Neuronal stem cell (in vitro differentiated cells): ENCODE data around the gene CEACAM16.

ENCODE experiments used
- DNase-seq: peaks from one replicate; pipeline ENCODE4 v3.0.0-alpha.2; 2013; ENCODE audit warnings: low spot score
- H2AFZ ChIP-seq: one replicate; pipeline ENCODE4 v1.6.1; 2013; ENCODE audit warnings: mild to moderate bottlenecking, low read length, inconsistent platforms
- H2AK5ac ChIP-seq: 2 replicates; pipeline ENCODE4 v1.6.1; 2013; ENCODE audit warnings: low read depth, mild to moderate bottlenecking, inconsistent platforms, low read length, moderate library complexity, mixed read lengths
- H2BK120ac ChIP-seq: 2 replicates; pipeline ENCODE4 v1.6.1; 2013; ENCODE audit warnings: low read depth, mild to moderate bottlenecking, inconsistent platforms, low read length, moderate library complexity, mixed read lengths
- H2BK12ac ChIP-seq: one replicate; pipeline ENCODE4 v1.6.1; 2013; ENCODE audit warnings: low read length, inconsistent platforms
- H2BK15ac ChIP-seq: 2 replicates; pipeline ENCODE4 v1.6.1; 2013; ENCODE audit warnings: mild to moderate bottlenecking, low read length, inconsistent platforms, mixed read lengths
- H2BK5ac ChIP-seq: one replicate; pipeline ENCODE4 v1.6.1; 2013; ENCODE audit warnings: inconsistent platforms, mild to moderate bottlenecking, low read length, moderate library complexity
- H3K14ac ChIP-seq: one replicate; pipeline ENCODE4 v1.6.1; 2013; ENCODE audit warnings: low read length, inconsistent platforms
- H3K18ac ChIP-seq: 2 replicates; pipeline ENCODE4 v1.6.1; 2013; ENCODE audit warnings: low read length, inconsistent platforms
- H3K23ac ChIP-seq: 2 replicates; pipeline ENCODE4 v1.6.1; 2013; ENCODE audit warnings: low read depth, mild to moderate bottlenecking, mixed read lengths, low read length, inconsistent platforms; ENCODE audit not compliant: poor library complexity
- H3K27ac ChIP-seq: replicated peaks from 3 replicates; pipeline ENCODE4 v1.5.1; 2013; ENCODE audit warnings: low read length, inconsistent platforms
- H3K27me3 ChIP-seq, 3 experiments: 2 replicates each; pipeline ENCODE4 v1.6.1; 2013; ENCODE audit warnings: low read length in 3 of 3, mild to moderate bottlenecking in 2 of 3, inconsistent platforms in 1 of 3, low read depth in 1 of 3, mixed read lengths in 1 of 3, moderate library complexity in 1 of 3; ENCODE audit not compliant: control insufficient read depth in 3 of 3, insufficient read depth in 3 of 3
- H3K36me3 ChIP-seq, 2 donors: replicated peaks in 1 of 2; 2 replicates each; pipeline ENCODE4 v1.6.1; 2013; ENCODE audit warnings: low read length in 2 of 2; ENCODE audit not compliant: control insufficient read depth in 2 of 2, insufficient read depth in 2 of 2
- H3K4ac ChIP-seq: 2 replicates; pipeline ENCODE4 v1.6.1; 2013; ENCODE audit warnings: inconsistent platforms, mild to moderate bottlenecking, low read length, moderate library complexity
- H3K4me1 ChIP-seq, 2 donors: 1 replicate in 1 of 2; 2 replicates in 1 of 2; pipeline ENCODE4 v1.6.1; 2013; ENCODE audit warnings: low read length in 2 of 2, low read depth in 1 of 2; ENCODE audit not compliant: control insufficient read depth in 2 of 2, insufficient read depth in 1 of 2
- H3K4me2 ChIP-seq: one replicate; pipeline ENCODE4 v1.6.1; 2013; ENCODE audit warnings: mild to moderate bottlenecking, low read length, inconsistent platforms; ENCODE audit not compliant: insufficient read depth, poor library complexity, severe bottlenecking
- H3K4me3 ChIP-seq, 2 donors: 2 replicates each; pipeline ENCODE4 v1.5.1; 2013; ENCODE audit warnings: low read length in 2 of 2, mild to moderate bottlenecking in 2 of 2, inconsistent platforms in 1 of 2, moderate library complexity in 1 of 2
- H3K79me1 ChIP-seq: one replicate; pipeline ENCODE4 v1.6.1; 2013; ENCODE audit warnings: low read depth, mild to moderate bottlenecking, inconsistent platforms, low read length, moderate library complexity
- H3K9ac ChIP-seq: one replicate; pipeline ENCODE4 v1.6.1; 2013; ENCODE audit warnings: mild to moderate bottlenecking, low read depth, low read length, inconsistent platforms; ENCODE audit not compliant: poor library complexity
- H3K9me3 ChIP-seq, 2 donors: replicated peaks in 1 of 2; 2 replicates each; pipeline versions ENCODE3 to v1.6.1; 2013; ENCODE audit warnings: low read length in 2 of 2, mild to moderate bottlenecking in 2 of 2, inconsistent platforms in 1 of 2, low read depth in 1 of 2, mixed read lengths in 1 of 2, moderate library complexity in 1 of 2; ENCODE audit not compliant: control insufficient read depth in 2 of 2, insufficient read depth in 1 of 2
- H4K8ac ChIP-seq: one replicate; pipeline ENCODE4 v1.6.1; 2013; ENCODE audit warnings: low read depth, mild to moderate bottlenecking, inconsistent platforms, low read length, moderate library complexity
- H4K91ac ChIP-seq: one replicate; pipeline ENCODE4 v1.6.1; 2013; ENCODE audit warnings: low read length, low read depth, mild to moderate bottlenecking, inconsistent platforms; ENCODE audit not compliant: poor library complexity
- WGBS, 2 donors: extraction: QIAGEN DNeasy Blood & Tissue Kit; methylation state at CpG; one replicate each; pipeline ENCODE4 v1.1.7; 2013; ENCODE audit warnings: missing lambda C conversion rate in 2 of 2, mixed read lengths in 1 of 2; ENCODE audit not compliant: insufficient read length in 2 of 2, insufficient replicate concordance in 1 of 2; ENCODE audit errors: extremely low coverage in 2 of 2; 5-methylcytosine and 5-hydroxymethylcytosine counted together

The CEACAM16 gene

DNA sequence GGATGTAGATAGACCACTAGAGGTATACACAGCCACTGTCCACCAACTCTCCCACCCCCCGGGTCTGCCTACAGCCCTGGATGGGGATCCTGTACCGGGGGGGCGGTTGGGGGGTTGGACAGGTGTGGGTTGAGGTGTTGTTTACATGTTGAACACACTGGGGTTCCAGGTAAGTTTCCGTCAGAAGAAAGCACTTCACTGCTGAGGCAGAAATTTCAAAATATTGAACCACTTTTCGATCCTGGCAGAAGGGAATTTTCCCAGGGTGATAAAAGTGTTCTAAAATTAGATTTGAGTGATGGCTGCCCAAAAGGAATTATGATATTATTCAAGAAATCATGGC, 6.6 kb upstream of the CEACAM16 start:
- no peak overlapping the region for H2BK15ac ChIP-seq
- H3K9ac ChIP-seq: no peak overlapping the region
- no peak overlapping the region for H4K8ac ChIP-seq
- H2BK5ac ChIP-seq: no peak overlapping the region
- H2AK5ac ChIP-seq: peak overlapping the region; percentile 79
- H3K4me3 ChIP-seq: no peak overlapping the region
- H2BK120ac ChIP-seq: no peak overlapping the region
- H3K14ac ChIP-seq: no peak overlapping the region
- no peaks in the 10 kb centered on the region for H3K79me1 ChIP-seq
- DNase-seq: no peak
- no peaks in the 10 kb centered on the region for H3K27me3 ChIP-seq
- H3K36me3 ChIP-seq: no peaks in the 10 kb centered on the region
- no peak overlapping the region for H3K23ac ChIP-seq
- H3K18ac ChIP-seq: no peak overlapping the region
- no peaks in the 10 kb centered on the region for H3K4me1 ChIP-seq
- no peak overlapping the region for H4K91ac ChIP-seq
- no peak overlapping the region for H3K27ac ChIP-seq
- H3K9me3 ChIP-seq: no peaks in the 10 kb centered on the region
- H2AFZ ChIP-seq: no peak overlapping the region
- no peak overlapping the region for H2BK12ac ChIP-seq
- no CpG with 5 or more reads among the region's 5 CpGs for WGBS, 2 donors
- no peak overlapping the region for H3K4ac ChIP-seq
- no peak overlapping the region for H3K4me2 ChIP-seq

DNA sequence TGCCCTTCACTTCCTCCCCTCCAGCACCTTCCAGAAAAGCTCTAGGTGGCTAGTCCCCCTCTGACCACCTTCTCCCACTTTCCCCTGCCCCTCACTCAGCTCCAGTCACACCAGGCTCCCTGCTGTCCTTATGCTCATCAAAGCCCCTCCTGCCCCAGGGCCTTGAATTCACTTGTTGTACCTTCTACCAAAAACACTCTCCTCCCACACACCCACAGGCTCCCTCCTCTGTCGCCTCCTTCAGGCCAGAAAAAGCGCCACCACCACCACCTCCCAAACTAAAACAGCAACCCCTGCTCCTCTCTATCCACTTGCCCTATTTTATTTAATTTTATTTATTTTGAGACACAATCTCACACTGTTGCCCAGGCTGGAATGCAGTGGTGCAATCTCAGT, 4.8 kb upstream of the CEACAM16 start:
- Histone ChIP-seq H3K14ac (no peak overlapping the region), H3K4ac (no peak overlapping the region), H2BK15ac (no peak overlapping the region), H2BK12ac (no peak overlapping the region), H3K79me1 (no peaks in the 10 kb centered on the region), H2BK120ac (no peak overlapping the region), H3K4me2 (no peak overlapping the region), H3K4me3 (no peak overlapping the region), H3K36me3 (no peaks in the 10 kb centered on the region), H3K9ac (no peak overlapping the region), H3K18ac (peak overlapping the region; percentile 28), H2BK5ac (no peak overlapping the region), H4K91ac (no peak overlapping the region), H3K4me1 (no peaks in the 10 kb centered on the region), H4K8ac (no peak overlapping the region), H3K23ac (no peak overlapping the region), H3K27me3 (no peaks in the 10 kb centered on the region), H3K9me3 (no peaks in the 10 kb centered on the region), H2AK5ac (no peak overlapping the region), H2AFZ (no peak overlapping the region), H3K27ac (no peak overlapping the region)
- WGBS, 2 donors: no CpG with 5 or more reads among the region's 2 CpGs
- no peak for DNase-seq

- no peak overlapping the region for H3K4me2 ChIP-seq
- H2AFZ ChIP-seq: peak overlapping the region; percentile 36
- DNase-seq: no peak
- no peak overlapping the region for H3K14ac ChIP-seq
- H4K91ac ChIP-seq: no peak overlapping the region
- H2BK15ac ChIP-seq: peak overlapping the region; percentile 17
- peak overlapping the region; percentile 16 for H2BK12ac ChIP-seq
- H3K9ac ChIP-seq: no peak overlapping the region
- H2AK5ac ChIP-seq: no peak overlapping the region
- H2BK120ac ChIP-seq: no peak overlapping the region
- no peak overlapping the region for H3K23ac ChIP-seq
- no peak overlapping the region for H3K27ac ChIP-seq
- no CpG with 5 or more reads among the region's 22 CpGs for WGBS, 2 donors
- H3K27me3 ChIP-seq: no peaks in the 10 kb centered on the region
- no peaks in the 10 kb centered on the region for H3K9me3 ChIP-seq
- H3K4me3 ChIP-seq: no peak overlapping the region
- H3K4me1 ChIP-seq: no peaks in the 10 kb centered on the region
- peak overlapping the region; percentile 19 for H3K18ac ChIP-seq
- H3K79me1 ChIP-seq: no peaks in the 10 kb centered on the region
- no peak overlapping the region for H2BK5ac ChIP-seq
- H3K4ac ChIP-seq: no peak overlapping the region
- H3K36me3 ChIP-seq: no peaks in the 10 kb centered on the region
- H4K8ac ChIP-seq: no peak overlapping the region
These were observed 1.8 kb upstream of the CEACAM16 start for GRCh38 chr19:44696939-44697669.

GRCh38 chr19:44697670-44698034, 1.3 kb upstream of the CEACAM16 start:
- Histone ChIP-seq H2BK12ac (peak overlapping the region; percentile 16), H3K4me1 (no peaks in the 10 kb centered on the region), H2BK15ac (no peak overlapping the region), H4K8ac (no peak overlapping the region), H3K9me3 (no peaks in the 10 kb centered on the region), H3K9ac (no peak overlapping the region), H2AFZ (no peak overlapping the region), H3K4ac (no peak overlapping the region), H2BK5ac (no peak overlapping the region), H2BK120ac (no peak overlapping the region), H4K91ac (no peak overlapping the region), H3K18ac (peak overlapping the region; percentile 19), H3K27ac (no peak overlapping the region), H3K79me1 (no peaks in the 10 kb centered on the region), H2AK5ac (no peak overlapping the region), H3K14ac (no peak overlapping the region), H3K36me3 (no peaks in the 10 kb centered on the region), H3K27me3 (peaks cover 0 to 3% (median 0%) of the 10 kb centered on the region in 3 experiments), H3K4me3 (no peak overlapping the region), H3K4me2 (no peak overlapping the region), H3K23ac (no peak overlapping the region)
- DNase-seq: no peak
- WGBS, 2 donors: no CpG with 5 or more reads among the region's 4 CpGs
